Gastrocnemius medialis (tissue), 4 donors: Measurements from ENCODE around the gene PLA2G12A.

Experiments
- POLR2A ChIP-seq, 2 donors: fragments of 450-650 bp; IDR thresholded peaks; one replicate each; pipeline ENCODE4 v1.6.1; 2017; ENCODE audit warnings: antibody characterized with exemption in 2 of 2, mild to moderate bottlenecking in 2 of 2, moderate library complexity in 2 of 2
- TF ChIP-seq, protein P1 (sequence below), 5 experiments: fragments of 450-650 bp in 3 of 5; fragments of 200-600 bp in 2 of 5; sonication (generic) in 2 of 5; IDR thresholded peaks in 4 of 5; conservative IDR thresholded peaks in 1 of 5; 1 replicate in 4 of 5; 2 replicates in 1 of 5; pipeline ENCODE4 v1.5.1; 2016 to 2019; ENCODE audit warnings: antibody characterized with exemption in 5 of 5, mild to moderate bottlenecking in 3 of 5, moderate library complexity in 3 of 5

DNA sequence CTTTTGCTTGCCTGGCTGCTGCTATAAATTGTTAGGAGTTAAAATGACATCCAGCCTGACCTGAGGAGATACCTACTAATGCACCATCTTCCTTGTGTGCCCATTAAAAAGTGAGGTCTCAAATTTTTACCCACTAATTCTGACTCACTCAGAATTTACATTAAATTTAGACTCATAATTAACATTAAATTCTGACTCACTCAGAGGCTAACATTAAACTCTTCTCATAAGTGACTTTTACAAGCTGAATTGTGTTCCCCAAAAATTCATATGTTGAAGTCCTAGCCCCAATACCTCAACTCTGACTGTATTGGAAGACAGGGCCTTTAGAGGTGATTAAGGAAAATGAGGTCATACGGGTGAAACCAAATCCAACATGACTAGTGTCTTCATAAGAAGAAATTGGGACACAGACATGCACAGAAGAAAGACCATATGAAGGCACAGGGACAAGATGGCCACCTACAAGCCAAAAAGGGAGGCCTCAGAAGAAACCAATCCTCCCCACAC, 38.4 kb downstream of the PLA2G12A start:
- TF ChIP-seq POLR2A (IDR thresholded peaks at IDR 0.05): no peak
- TF ChIP-seq, protein P1, sequence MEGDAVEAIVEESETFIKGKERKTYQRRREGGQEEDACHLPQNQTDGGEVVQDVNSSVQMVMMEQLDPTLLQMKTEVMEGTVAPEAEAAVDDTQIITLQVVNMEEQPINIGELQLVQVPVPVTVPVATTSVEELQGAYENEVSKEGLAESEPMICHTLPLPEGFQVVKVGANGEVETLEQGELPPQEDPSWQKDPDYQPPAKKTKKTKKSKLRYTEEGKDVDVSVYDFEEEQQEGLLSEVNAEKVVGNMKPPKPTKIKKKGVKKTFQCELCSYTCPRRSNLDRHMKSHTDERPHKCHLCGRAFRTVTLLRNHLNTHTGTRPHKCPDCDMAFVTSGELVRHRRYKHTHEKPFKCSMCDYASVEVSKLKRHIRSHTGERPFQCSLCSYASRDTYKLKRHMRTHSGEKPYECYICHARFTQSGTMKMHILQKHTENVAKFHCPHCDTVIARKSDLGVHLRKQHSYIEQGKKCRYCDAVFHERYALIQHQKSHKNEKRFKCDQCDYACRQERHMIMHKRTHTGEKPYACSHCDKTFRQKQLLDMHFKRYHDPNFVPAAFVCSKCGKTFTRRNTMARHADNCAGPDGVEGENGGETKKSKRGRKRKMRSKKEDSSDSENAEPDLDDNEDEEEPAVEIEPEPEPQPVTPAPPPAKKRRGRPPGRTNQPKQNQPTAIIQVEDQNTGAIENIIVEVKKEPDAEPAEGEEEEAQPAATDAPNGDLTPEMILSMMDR (IDR thresholded peaks at IDR 0.05 in 4 of 5, conservative IDR thresholded peaks at IDR 0.05 in 1 of 5): no peak
